Measurements from ENCODE around the gene IBTK. TPM values are rescaled to one million over a fixed set of nuclear protein-coding genes. Genes with fewer than 3 reads are reported as not detected.
"Not testable (repeated sequence)": the region's sequence is repeated elsewhere in the genome, so short reads cannot be mapped to it uniquely, and the experiment has no call there.

Gene IBTK
- total RNA-seq, 1 experiment from 2014 or later = 17.1 TPM

DNA sequence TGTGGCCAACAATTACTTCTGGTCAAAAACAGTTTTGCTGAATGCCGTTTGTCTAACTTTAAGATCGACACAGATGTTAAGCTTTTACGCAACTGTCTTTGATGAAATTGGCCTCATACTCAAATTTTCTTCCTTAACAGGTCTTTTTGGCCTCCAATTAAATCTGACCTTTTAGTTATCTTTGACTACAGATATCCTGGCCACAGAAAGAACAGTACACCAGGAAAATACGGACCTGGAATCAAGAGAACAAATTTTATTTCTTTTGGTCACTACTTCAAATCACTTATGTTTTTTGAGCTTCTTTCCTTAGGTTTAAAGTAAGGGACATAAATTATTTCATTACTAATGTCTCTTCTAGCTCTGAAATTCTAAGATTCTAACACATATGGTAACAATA is 49.8 kb downstream of the IBTK start:
- H3K4me2 ChIP-seq (ENCODE audit: insufficient read depth, insufficient read length, low read length) = no peak overlapping the region
- H3K27ac ChIP-seq (ENCODE audit: insufficient read length, low read depth, low read length) = no peak overlapping the region
- no peaks in the 10 kb centered on the region for H3K79me1 ChIP-seq (ENCODE audit: insufficient read depth, low read depth, low read length, poor library complexity, severe bottlenecking)
- no peaks in the 10 kb centered on the region for H3K9me3 ChIP-seq (ENCODE audit: control insufficient read depth, low read depth, low read length)
- no peak overlapping the region for H3K9ac ChIP-seq (ENCODE audit: extremely low read depth, insufficient read length, low read length)
- H2BK15ac ChIP-seq (ENCODE audit: low read depth, low read length) = no peak overlapping the region
- H4K91ac ChIP-seq (ENCODE audit: insufficient read length, low read depth, low read length) = no peak overlapping the region
- no peaks in the 10 kb centered on the region for H3K27me3 ChIP-seq (ENCODE audit: insufficient read depth, low read length)
- Mint-ChIP-seq H3K9me3 (no peaks in the 10 kb centered on the region), H3K36me3 (ENCODE audit: insufficient read depth in 1 of 3, low read depth in 3 of 3) (peaks cover 7 to 62% (median 36%) of the 10 kb centered on the region in 3 experiments; a peak in 6 of 7 replicates), H3K4me1 (peaks cover 3 to 6% of the 10 kb centered on the region in 2 experiments), H3K4me3 (no peak overlapping the region), H3K27me3 (ENCODE audit: low read depth) (no peaks in the 10 kb centered on the region), H3K27ac (no peak overlapping the region)
- no peak overlapping the region for H2BK5ac ChIP-seq (ENCODE audit: insufficient read length, low read length)
- no peak overlapping the region for H4K5ac ChIP-seq (ENCODE audit: insufficient read length, low read depth, low read length)
- TF ChIP-seq, protein P1, sequence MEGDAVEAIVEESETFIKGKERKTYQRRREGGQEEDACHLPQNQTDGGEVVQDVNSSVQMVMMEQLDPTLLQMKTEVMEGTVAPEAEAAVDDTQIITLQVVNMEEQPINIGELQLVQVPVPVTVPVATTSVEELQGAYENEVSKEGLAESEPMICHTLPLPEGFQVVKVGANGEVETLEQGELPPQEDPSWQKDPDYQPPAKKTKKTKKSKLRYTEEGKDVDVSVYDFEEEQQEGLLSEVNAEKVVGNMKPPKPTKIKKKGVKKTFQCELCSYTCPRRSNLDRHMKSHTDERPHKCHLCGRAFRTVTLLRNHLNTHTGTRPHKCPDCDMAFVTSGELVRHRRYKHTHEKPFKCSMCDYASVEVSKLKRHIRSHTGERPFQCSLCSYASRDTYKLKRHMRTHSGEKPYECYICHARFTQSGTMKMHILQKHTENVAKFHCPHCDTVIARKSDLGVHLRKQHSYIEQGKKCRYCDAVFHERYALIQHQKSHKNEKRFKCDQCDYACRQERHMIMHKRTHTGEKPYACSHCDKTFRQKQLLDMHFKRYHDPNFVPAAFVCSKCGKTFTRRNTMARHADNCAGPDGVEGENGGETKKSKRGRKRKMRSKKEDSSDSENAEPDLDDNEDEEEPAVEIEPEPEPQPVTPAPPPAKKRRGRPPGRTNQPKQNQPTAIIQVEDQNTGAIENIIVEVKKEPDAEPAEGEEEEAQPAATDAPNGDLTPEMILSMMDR (conservative IDR thresholded peaks at IDR 0.05) = no peak
- H4K20me1 ChIP-seq (ENCODE audit: control insufficient read depth, insufficient read depth, insufficient read length) = no peaks in the 10 kb centered on the region
- H3K79me2 ChIP-seq (ENCODE audit: insufficient read depth, low read length) = no peaks in the 10 kb centered on the region
- H4K8ac ChIP-seq (replicated peaks; ENCODE audit: insufficient read length, low read depth, low read length) = no peak overlapping the region
- H2AFZ ChIP-seq (ENCODE audit: low read length) = no peak overlapping the region
- H2BK20ac ChIP-seq (ENCODE audit: low read depth, low read length, poor library complexity, severe bottlenecking) = no peak overlapping the region
- H3K23me2 ChIP-seq (ENCODE audit: insufficient read length, low read depth, low read length, poor library complexity, severe bottlenecking) = no peaks in the 10 kb centered on the region
- H3K56ac ChIP-seq (ENCODE audit: insufficient read length, low read depth, low read length) = no peak overlapping the region
- no peaks in the 10 kb centered on the region for H3K4me1 ChIP-seq (ENCODE audit: insufficient read depth, low read length)
- no peak overlapping the region for H3K23ac ChIP-seq (ENCODE audit: insufficient read length, low read depth, low read length)
- H3T11ph ChIP-seq (ENCODE audit: low read length) = no peak overlapping the region
- DNase-seq = no peak
- H2BK12ac ChIP-seq (ENCODE audit: insufficient read length, low read depth, low read length) = no peak overlapping the region
- no peak overlapping the region for H3K18ac ChIP-seq (ENCODE audit: insufficient read length, low read depth, low read length)
- H3K4ac ChIP-seq (ENCODE audit: low read depth, low read length) = no peak overlapping the region
- H2AK5ac ChIP-seq (ENCODE audit: insufficient read length, low read length) = no peak overlapping the region
- no CpG with 5 or more reads among the region's 4 CpGs for WGBS (ENCODE audit: extremely low coverage, insufficient read length, low lambda C conversion rate)
- H2BK120ac ChIP-seq (ENCODE audit: low read depth, low read length, poor library complexity, severe bottlenecking) = no peak overlapping the region
- no peak overlapping the region for H3K14ac ChIP-seq (ENCODE audit: insufficient read depth, low read length)

DNA sequence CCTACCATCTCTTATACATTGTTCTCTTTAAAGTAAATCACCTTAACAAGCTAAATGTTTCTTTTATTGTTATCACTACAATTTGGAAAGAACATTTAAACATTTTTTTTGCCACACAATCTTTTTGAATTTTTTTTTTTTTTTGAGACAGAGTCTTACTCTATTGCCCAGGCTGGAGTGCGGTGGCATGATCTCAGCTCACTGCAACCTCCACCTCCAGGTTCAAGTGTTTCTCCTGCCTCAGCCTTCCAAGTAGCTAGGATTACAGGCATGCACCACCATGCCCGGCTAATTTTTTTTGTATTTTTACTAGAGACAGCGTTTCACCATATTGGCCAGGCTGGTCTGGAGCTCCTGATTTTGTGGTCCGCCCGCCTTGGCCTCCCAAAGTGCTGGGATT is 50.3 kb downstream of the IBTK start:
- H3K27ac Mint-ChIP-seq; H3T11ph ChIP-seq (ENCODE audit: low read length); H3K27me3 Mint-ChIP-seq (ENCODE audit: low read depth); H2BK12ac ChIP-seq (ENCODE audit: insufficient read length, low read depth, low read length); H2AK5ac ChIP-seq (ENCODE audit: insufficient read length, low read length); H3K4me3 Mint-ChIP-seq; H4K20me1 ChIP-seq (ENCODE audit: control insufficient read depth, insufficient read depth, insufficient read length); H3K18ac ChIP-seq (ENCODE audit: insufficient read length, low read depth, low read length); H3K9me3 ChIP-seq (ENCODE audit: control insufficient read depth, low read depth, low read length); H4K5ac ChIP-seq (ENCODE audit: insufficient read length, low read depth, low read length); DNase-seq; H2BK15ac ChIP-seq (ENCODE audit: low read depth, low read length); H3K4me2 ChIP-seq (ENCODE audit: insufficient read depth, insufficient read length, low read length); H3K56ac ChIP-seq (ENCODE audit: insufficient read length, low read depth, low read length); H3K23me2 ChIP-seq (ENCODE audit: insufficient read length, low read depth, low read length, poor library complexity, severe bottlenecking); H4K8ac ChIP-seq (replicated peaks; ENCODE audit: insufficient read length, low read depth, low read length); H2BK5ac ChIP-seq (ENCODE audit: insufficient read length, low read length); H3K14ac ChIP-seq (ENCODE audit: insufficient read depth, low read length); H3K27me3 ChIP-seq (ENCODE audit: insufficient read depth, low read length); H3K79me1 ChIP-seq (ENCODE audit: insufficient read depth, low read depth, low read length, poor library complexity, severe bottlenecking); H3K4me1 ChIP-seq (ENCODE audit: insufficient read depth, low read length); H3K9ac ChIP-seq (ENCODE audit: extremely low read depth, insufficient read length, low read length); H3K4me1 Mint-ChIP-seq; H3K27ac ChIP-seq (ENCODE audit: insufficient read length, low read depth, low read length); H3K9me3 Mint-ChIP-seq; H2AFZ ChIP-seq (ENCODE audit: low read length); H4K91ac ChIP-seq (ENCODE audit: insufficient read length, low read depth, low read length); H2BK120ac ChIP-seq (ENCODE audit: low read depth, low read length, poor library complexity, severe bottlenecking); H3K4ac ChIP-seq (ENCODE audit: low read depth, low read length); H2BK20ac ChIP-seq (ENCODE audit: low read depth, low read length, poor library complexity, severe bottlenecking); H3K23ac ChIP-seq (ENCODE audit: insufficient read length, low read depth, low read length); H3K79me2 ChIP-seq (ENCODE audit: insufficient read depth, low read length): not testable (repeated sequence)
- WGBS (ENCODE audit: extremely low coverage, insufficient read length, low lambda C conversion rate) = no CpG with 5 or more reads among the region's 5 CpGs
- peaks cover 7 to 62% (median 36%) of the 10 kb centered on the region in 3 experiments; a peak in 6 of 7 replicates for H3K36me3 Mint-ChIP-seq (ENCODE audit: insufficient read depth in 1 of 3, low read depth in 3 of 3)

Measured in H9 (cell line).